ENCODE results near the gene TMCO4.

Gene TMCO4

DNA sequence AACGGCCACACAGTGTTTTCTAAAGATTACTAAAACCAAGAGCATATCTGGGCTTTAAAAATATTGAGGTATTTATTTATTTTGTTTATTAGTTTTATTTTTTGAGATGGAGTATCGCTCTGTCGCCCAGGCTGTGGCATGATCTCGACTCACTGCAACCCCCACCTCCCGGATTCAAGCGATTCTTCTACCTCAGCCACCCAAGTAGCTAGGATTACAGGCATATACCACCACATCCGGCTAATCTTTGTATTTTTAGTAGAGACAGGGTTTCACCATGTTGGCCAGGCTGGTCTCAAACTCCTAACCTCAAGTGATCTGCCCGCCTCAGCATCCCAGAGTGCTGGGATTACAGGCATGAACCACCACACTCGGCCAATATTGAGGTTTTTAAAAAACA is 23.9 kb downstream of the TMCO4 start:
- H3K4me3 ChIP-seq (ENCODE audit: low read depth, low read length) = no peak overlapping the region
- TF ChIP-seq CTCF (conservative IDR thresholded peaks at IDR 0.05; ENCODE audit: low read depth, low read length) = no peak
- DNase-seq (ENCODE audit: low read depth) = no peak

GRCh38 chr1:19775317-19775716 is 24.4 kb downstream of the TMCO4 start:
- TF ChIP-seq CTCF (conservative IDR thresholded peaks at IDR 0.05; ENCODE audit: low read depth, low read length) = no peak
- no peak overlapping the region for H3K4me3 ChIP-seq (ENCODE audit: low read depth, low read length)
- no peak for DNase-seq (ENCODE audit: low read depth)

- TF ChIP-seq CTCF (conservative IDR thresholded peaks at IDR 0.05; ENCODE audit: low read depth, low read length) = no peak
- DNase-seq (ENCODE audit: low read depth) = no peak
- no peak overlapping the region for H3K4me3 ChIP-seq (ENCODE audit: low read depth, low read length)
Measured at GRCh38 chr1:19774180-19774785, 25.4 kb downstream of the TMCO4 start.

DNA sequence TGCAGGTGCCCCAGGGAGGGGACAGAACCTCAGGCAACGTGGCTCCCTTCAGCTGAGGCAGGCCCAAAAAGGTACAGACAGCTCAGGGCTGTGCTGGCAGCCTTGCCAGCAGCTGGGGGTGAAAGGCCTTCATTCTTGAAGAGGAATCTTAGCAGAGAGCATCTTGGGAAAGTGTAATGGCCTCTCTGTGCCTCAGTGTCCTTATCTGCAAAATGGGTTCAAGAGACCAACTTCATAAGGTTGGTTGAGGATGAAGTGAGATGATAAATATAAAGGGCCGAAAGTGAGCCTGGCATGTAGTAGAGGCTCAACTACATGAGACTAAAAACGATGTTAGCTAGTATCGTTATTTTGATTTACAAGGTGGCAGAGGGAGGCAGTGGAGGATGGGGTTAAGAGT is 26.2 kb downstream of the TMCO4 start:
- DNase-seq (ENCODE audit: low read depth) = no peak
- no peak for TF ChIP-seq CTCF (conservative IDR thresholded peaks at IDR 0.05; ENCODE audit: low read depth, low read length)
- no peak overlapping the region for H3K4me3 ChIP-seq (ENCODE audit: low read depth, low read length)

GRCh38 chr1:19772053-19772452 is 27.7 kb downstream of the TMCO4 start:
- DNase-seq (ENCODE audit: low read depth) = no peak
- no peak for TF ChIP-seq CTCF (conservative IDR thresholded peaks at IDR 0.05; ENCODE audit: low read depth, low read length)
- no peak overlapping the region for H3K4me3 ChIP-seq (ENCODE audit: low read depth, low read length)

GRCh38 chr1:19771350-19771749 is 28.4 kb downstream of the TMCO4 start:
- no peak for DNase-seq (ENCODE audit: low read depth)
- TF ChIP-seq CTCF (conservative IDR thresholded peaks at IDR 0.05; ENCODE audit: low read depth, low read length) = no peak
- no peak overlapping the region for H3K4me3 ChIP-seq (ENCODE audit: low read depth, low read length)

- TF ChIP-seq CTCF (conservative IDR thresholded peaks at IDR 0.05; ENCODE audit: low read depth, low read length) = no peak
- no peak for DNase-seq (ENCODE audit: low read depth)
- H3K4me3 ChIP-seq (ENCODE audit: low read depth, low read length) = no peak overlapping the region
Measured at GRCh38 chr1:19770436-19771190, 29.1 kb downstream of the TMCO4 start.
